WI38 (cell line): ENCODE results near the gene KLF11.
A peak's percentile ranks its signal among the peaks of the same experiment; 100 is the strongest.

ENCODE experiments used
- H3K4me3 ChIP-seq: 2 replicates; pipeline ENCODE4 v1.5.1; 2011; ENCODE audit warnings: low read depth, mild to moderate bottlenecking, control low read depth, low read length
- TF ChIP-seq, protein P1 (sequence below): IDR thresholded peaks from 2 replicates; pipeline ENCODE4 v1.5.1; 2012; ENCODE audit warnings: low read depth, mild to moderate bottlenecking, control low read depth, low read length

The KLF11 gene

DNA sequence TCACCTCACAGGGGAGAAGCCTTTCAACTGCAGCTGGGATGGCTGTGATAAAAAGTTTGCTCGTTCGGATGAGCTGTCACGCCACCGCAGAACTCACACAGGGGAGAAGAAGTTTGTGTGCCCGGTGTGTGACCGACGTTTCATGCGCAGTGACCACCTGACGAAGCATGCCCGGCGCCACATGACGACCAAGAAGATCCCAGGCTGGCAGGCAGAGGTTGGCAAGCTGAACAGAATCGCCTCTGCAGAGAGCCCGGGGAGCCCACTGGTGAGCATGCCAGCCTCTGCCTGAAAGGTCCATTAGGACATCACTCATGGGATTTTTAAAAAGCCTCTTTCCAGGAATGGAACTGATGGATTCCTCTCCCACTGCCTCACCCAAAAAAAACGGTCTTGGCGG is 8.9 kb downstream of the KLF11 start:
- TF ChIP-seq, protein P1, sequence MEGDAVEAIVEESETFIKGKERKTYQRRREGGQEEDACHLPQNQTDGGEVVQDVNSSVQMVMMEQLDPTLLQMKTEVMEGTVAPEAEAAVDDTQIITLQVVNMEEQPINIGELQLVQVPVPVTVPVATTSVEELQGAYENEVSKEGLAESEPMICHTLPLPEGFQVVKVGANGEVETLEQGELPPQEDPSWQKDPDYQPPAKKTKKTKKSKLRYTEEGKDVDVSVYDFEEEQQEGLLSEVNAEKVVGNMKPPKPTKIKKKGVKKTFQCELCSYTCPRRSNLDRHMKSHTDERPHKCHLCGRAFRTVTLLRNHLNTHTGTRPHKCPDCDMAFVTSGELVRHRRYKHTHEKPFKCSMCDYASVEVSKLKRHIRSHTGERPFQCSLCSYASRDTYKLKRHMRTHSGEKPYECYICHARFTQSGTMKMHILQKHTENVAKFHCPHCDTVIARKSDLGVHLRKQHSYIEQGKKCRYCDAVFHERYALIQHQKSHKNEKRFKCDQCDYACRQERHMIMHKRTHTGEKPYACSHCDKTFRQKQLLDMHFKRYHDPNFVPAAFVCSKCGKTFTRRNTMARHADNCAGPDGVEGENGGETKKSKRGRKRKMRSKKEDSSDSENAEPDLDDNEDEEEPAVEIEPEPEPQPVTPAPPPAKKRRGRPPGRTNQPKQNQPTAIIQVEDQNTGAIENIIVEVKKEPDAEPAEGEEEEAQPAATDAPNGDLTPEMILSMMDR, result no peak
- H3K4me3 ChIP-seq, result no peak overlapping the region

DNA sequence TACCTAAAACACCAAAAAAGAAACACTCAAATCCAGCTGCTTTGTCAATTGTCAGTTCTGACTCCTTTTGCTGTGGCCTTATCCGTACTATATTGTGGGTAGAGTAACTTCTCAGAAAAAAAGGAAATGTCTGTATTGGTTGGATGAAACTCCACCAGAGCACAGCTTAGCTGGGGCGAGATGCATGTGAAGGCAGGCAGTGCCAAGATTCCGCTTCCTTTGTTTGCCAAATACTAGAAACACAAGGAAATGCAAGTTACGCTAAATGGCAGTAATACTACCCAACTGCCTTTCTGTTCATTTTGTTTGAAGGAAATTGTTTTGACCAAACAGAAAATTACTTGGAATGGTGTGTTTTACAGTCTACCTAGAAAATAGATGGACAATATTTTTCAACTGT is 10.0 kb downstream of the KLF11 start:
- TF ChIP-seq, protein P1, result no peak
- no peak overlapping the region for H3K4me3 ChIP-seq

DNA sequence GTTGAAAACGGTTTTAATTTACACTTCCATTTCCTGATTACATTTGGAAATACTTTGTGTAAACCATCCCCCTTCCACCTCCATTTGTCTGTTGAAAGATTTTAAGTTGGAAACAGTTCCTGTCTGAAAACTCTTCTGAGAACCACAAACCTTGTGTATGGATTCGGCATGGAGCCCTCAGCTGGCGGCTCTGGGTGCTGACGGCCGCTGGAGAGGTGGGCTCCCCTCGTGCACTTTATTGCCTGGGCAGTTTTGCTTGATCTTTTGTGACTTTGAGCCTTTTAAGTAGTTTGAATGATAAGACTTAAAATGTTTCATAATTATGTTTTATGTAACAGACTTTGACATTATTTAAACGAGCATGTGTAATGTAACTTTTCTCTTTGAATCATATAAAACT is 11.1 kb downstream of the KLF11 start:
- H3K4me3 ChIP-seq, result no peak overlapping the region
- TF ChIP-seq, protein P1, result no peak

DNA sequence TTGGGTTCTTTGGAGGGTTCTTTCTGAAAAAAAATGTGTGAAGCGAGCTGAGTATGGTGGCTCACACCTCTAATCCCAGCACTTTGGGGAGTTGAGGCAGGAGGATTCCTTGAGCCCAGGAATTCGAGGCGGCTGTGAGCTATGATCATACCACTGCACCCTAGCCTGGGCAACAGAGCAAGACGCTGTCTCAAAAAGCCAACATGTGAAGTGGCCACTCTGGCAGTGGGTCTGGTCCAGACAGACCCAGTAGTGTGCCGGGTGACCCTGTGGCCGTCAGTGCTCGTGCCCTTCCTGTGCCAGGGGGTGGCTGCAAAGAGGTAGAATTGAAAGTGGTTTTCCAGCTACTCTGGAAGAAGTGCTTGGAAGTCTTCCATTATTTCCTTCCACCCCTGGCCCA is 11.6 kb downstream of the KLF11 start:
- H3K4me3 ChIP-seq, result no peak overlapping the region
- TF ChIP-seq, protein P1, result no peak

DNA sequence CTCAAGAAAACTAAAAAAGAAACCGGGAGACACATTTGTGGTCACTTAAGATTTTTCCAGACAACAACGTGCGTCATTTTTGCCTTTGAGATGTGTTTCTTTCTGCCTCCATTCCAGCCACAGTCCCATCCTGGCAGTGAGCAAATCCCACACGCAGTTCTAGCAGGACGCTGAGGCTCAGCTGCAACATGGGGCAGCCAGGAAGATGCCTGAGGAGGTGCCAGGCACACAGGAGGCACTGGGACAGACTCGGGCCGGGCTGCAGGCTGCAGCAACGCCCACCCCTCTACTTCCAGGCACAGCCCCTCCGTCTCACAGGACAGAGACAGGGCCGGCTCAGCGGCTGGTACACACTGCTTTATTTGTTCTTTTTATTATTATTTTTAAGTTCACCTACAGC is 13.1 kb downstream of the KLF11 start:
- no peak overlapping the region for H3K4me3 ChIP-seq
- TF ChIP-seq, protein P1, result no peak

DNA sequence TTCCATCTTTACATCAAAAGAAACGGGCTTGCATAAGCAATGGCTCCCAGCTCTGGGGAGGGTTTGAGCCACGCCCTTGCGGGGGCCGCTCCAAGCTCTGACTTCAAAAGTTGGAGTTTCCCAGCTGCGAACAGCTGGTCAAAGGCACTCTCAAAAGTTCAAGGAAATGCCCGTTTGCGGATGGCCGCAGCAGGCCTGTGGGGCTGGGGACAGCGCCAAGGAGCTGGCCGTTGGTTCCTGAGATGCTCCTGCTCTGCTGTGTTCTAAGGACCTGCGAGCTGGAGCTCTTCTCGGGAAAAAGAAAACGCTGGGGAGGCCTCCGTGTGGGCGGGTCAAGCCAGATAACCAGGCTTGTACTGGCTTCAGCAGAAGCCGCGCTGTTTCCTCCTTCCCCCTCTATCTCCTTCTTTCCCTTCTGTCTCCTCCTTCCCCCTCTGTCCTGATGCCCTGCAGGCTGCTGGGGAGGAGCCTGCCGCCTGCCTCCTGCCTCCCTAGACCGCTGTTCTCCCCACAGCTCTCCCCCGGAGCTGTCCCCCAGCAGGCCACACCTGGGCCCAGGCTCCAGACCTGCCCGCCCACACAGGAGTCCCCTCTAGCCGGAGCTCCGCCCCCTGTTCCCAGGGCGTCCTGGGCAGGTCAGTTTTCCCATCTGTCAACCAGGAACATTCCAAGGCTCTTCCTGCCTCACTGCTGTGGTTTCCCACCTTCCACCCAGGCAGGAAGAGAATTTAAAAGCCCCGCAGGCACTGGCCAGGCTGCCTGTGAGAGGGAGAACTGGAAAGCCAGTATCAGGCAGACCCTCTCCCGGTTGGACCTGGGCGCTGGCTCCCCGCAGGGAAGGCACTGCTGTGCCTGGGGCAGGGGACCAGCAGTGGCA is 14.1 kb downstream of the KLF11 start:
- H3K4me3 ChIP-seq, result peak overlapping the region; percentile 13
- TF ChIP-seq, protein P1, result no peak

DNA sequence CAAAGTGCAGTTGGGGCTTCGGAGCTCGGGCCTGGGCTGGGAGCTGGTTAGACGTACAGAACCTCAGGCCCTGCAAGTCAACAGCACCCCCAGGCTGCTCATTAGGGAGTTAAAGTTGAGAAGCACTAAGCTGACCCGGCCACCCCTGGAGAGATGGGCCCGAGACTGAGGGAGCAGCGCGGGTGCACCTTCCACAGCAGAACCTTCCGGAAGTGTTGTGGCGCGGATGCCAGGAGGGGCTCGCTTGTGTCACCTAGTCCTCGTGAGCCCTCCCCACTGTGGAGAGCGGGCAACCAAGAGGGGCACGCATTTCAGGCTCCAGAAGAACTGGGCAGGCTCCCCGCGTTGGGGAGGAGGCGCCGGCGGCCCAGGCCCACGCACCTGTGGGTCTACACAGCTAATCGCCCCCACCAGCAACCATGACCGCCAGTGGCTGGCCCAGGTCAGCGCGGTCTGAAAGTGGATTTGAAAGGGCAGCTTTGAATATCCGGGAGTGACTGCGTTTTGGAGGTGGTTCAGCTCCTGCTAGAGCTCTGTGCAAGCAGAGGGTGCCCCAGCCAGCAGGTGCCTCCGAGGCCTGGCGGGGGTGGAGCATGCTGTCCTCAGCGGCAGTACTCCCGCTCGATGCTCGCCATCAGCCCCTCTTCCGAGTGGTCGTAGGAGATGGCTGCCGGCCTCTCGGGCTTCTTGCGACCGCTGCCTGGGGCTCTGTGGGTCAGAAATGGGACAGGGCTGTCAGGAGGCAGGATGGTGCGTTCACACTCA is 15.1 kb downstream of the KLF11 start:
- TF ChIP-seq, protein P1, result no peak
- H3K4me3 ChIP-seq, result no peak overlapping the region
